Peyer's patch (tissue), 4 donors: ENCODE data around the gene ZNF516. TPM values are rescaled to one million over a fixed set of nuclear protein-coding genes. Genes with fewer than 3 reads are reported as not detected.

Experiments
- DNase-seq, 3 donors: peaks; one replicate each; pipeline ENCODE4 v3.0.0-alpha.2; 2017 to 2019
- H3K27ac ChIP-seq, 4 donors: fragments of 200-600 bp; sonication (generic); one replicate each; pipeline ENCODE4 v1.5.1; 2016 to 2019
- H3K27me3 ChIP-seq, 2 donors: fragments of 200-600 bp; sonication (generic); one replicate each; pipeline ENCODE4 v1.5.1; 2019
- H3K36me3 ChIP-seq, 3 donors: fragments of 200-600 bp; sonication (generic); one replicate each; pipeline ENCODE4 v1.5.1; 2016 to 2019
- H3K4me1 ChIP-seq, 4 donors: fragments of 200-600 bp; sonication (generic); one replicate each; pipeline ENCODE4 v1.5.1; 2016 to 2019
- H3K4me3 ChIP-seq, 4 donors: fragments of 200-600 bp; sonication (generic); 1 replicate in 3 of 4; 2 replicates in 1 of 4; pipeline ENCODE4 v1.5.1; 2016 to 2019; ENCODE audit warnings: mild to moderate bottlenecking in 1 of 4
- H3K9me3 ChIP-seq, 4 donors: fragments of 200-600 bp; sonication (generic); one replicate each; pipeline ENCODE4 v1.5.1; 2016 to 2019; ENCODE audit warnings: mild to moderate bottlenecking in 1 of 4
- POLR2A ChIP-seq, 2 donors: fragments of 450-650 bp; IDR thresholded peaks; one replicate each; pipeline ENCODE4 v1.5.1; 2017; ENCODE audit warnings: antibody characterized with exemption in 2 of 2, mild to moderate bottlenecking in 2 of 2, moderate library complexity in 2 of 2
- total RNA-seq, 4 donors: library from RNA; depleted of rRNA; stranded (reverse); fragments of >200 nt; gene quantifications; one replicate each; pipeline ENCODE4 v1.1.0, GENCODE V29; 2016
- TF ChIP-seq, protein P1 (sequence below), 6 experiments: fragments of 450-650 bp in 4 of 6; fragments of 200-600 bp in 2 of 6; sonication (generic) in 1 of 6; IDR thresholded peaks; one replicate each; pipeline ENCODE4 v1.5.1; 2017 to 2019; ENCODE audit warnings: antibody characterized with exemption in 6 of 6, mild to moderate bottlenecking in 3 of 6, moderate library complexity in 1 of 6

Gene ZNF516
- total RNA-seq, 4 donors from 2014 or later = 19.8 to 39.6 (median 25.7) TPM

DNA sequence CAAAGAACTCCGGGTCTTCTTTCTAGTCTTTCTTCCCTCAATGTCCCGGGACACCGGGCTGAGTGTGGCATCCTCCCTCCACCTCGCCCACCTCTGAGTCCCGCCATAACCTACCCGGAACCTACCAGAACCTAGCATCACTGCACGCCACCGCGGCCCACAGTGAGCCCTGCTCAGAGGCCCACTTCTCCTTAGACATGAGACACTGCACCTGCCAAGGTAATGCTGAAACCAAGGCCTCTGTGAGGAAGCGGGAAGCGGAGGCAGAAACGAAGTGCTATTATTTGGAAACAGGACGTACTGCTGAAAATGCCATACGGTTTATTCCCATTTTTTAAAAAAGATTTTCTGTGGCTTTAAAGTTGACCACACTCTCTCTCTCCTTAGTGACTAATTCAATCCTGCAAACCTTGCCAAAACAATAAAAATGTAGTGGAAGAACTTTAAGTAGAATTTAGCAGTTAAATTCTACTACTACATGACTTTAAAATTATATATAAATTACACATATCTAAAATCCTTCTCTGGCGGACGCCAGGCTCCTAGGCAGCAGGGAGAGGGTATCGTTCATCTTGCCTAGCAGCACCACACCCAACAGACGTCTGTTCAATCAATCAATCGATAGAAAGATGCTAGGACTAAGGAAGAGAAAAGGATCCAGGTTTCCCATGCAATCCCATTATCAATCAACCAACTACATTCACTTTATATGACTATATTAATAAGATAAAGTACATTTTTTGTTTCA, 82.0 kb downstream of the ZNF516 start:
- Histone ChIP-seq H3K27me3 (no peaks in the 10 kb centered on the region), H3K36me3 (no peaks in the 10 kb centered on the region), H3K4me3 (no peak overlapping the region), H3K9me3 (no peaks in the 10 kb centered on the region), H3K27ac (no peak overlapping the region), H3K4me1 (no peaks in the 10 kb centered on the region)
- TF ChIP-seq, protein P1, sequence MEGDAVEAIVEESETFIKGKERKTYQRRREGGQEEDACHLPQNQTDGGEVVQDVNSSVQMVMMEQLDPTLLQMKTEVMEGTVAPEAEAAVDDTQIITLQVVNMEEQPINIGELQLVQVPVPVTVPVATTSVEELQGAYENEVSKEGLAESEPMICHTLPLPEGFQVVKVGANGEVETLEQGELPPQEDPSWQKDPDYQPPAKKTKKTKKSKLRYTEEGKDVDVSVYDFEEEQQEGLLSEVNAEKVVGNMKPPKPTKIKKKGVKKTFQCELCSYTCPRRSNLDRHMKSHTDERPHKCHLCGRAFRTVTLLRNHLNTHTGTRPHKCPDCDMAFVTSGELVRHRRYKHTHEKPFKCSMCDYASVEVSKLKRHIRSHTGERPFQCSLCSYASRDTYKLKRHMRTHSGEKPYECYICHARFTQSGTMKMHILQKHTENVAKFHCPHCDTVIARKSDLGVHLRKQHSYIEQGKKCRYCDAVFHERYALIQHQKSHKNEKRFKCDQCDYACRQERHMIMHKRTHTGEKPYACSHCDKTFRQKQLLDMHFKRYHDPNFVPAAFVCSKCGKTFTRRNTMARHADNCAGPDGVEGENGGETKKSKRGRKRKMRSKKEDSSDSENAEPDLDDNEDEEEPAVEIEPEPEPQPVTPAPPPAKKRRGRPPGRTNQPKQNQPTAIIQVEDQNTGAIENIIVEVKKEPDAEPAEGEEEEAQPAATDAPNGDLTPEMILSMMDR (IDR thresholded peaks at IDR 0.05) = no peak
- no peak for TF ChIP-seq POLR2A (IDR thresholded peaks at IDR 0.05)
- DNase-seq = peak in 1 of 3 donors; percentile 46

DNA sequence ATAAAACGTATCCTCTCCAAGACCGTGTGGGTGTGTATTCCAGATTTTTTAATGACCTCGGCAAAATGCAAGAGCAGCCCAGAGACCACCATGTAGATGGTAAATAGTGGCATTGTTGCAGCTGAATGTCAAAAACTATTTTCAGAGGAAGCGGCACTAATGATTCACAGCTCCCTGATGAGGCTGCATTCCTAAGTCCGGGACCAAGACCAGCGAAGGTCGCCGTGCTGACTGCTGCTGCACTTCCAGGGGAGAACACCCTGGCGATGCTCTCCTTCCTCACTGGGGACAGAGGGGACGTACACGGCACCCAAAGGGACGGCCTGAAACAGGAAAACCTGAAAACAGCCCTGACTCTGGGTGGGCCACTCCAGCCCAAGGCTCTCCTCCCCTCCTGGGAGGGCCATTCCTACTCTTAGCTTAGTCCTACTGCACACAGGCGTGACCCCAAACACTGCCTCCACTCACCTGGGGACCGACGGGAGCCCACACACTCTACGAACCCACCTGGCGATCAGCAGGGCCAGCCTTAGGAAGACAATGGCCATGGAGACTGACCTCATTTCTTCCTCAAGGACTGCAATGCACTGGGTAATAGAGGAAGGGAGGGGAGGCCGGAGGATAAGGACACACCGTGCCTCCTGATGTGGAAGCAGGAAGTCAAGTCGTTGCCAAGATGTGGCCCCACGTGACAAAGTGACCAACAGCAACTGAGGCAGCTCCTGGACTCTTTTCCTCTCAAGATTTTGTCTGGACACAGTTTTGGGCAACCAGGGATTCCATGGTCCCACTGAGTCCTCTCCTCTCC, 82.8 kb downstream of the ZNF516 start:
- no peak for TF ChIP-seq POLR2A (IDR thresholded peaks at IDR 0.05)
- TF ChIP-seq, protein P1 (IDR thresholded peaks at IDR 0.05) = no peak
- Histone ChIP-seq H3K4me1 (no peaks in the 10 kb centered on the region), H3K9me3 (no peaks in the 10 kb centered on the region), H3K4me3 (no peak overlapping the region), H3K36me3 (no peaks in the 10 kb centered on the region), H3K27ac (no peak overlapping the region), H3K27me3 (no peaks in the 10 kb centered on the region)
- DNase-seq = peak in 1 of 3 donors; percentile 34

DNA sequence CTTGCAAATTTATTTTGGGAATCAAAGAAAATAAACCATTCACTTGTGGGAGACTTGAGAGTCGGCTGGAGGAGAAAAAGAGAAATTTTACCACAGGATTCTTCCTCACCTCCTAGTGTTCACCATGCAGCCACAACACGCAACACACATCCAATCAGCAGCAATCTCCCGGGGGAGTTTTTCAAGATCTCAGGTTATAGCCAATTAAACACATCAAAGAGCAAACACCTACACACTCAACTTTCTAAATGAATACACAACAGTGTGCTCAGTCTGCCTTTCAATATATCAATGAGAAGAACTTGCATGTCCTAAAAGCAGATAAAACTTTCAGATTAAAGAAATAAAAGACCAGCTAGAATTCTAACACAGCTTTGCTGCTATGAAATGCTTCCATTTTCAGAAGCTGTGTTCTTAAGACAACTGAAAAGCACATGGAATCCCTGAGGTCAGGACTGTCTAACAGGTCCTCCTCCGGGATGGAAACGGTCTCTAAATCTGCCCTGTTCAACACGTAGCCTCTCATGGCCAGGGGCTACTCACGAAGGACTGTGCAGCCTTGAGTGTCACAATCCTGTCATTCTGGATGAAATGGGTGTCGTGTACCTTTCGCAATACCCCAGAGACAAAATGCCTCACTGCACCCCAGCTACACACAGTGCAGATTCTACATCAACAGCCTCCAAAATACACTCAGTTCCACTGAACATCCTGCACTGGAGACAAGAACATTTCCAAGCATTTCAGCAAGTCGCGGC, 84.2 kb downstream of the ZNF516 start:
- H3K9me3 ChIP-seq = no peaks in the 10 kb centered on the region
- no peak for DNase-seq
- no peaks in the 10 kb centered on the region for H3K36me3 ChIP-seq
- H3K27ac ChIP-seq = no peak overlapping the region
- no peak overlapping the region for H3K4me3 ChIP-seq
- TF ChIP-seq POLR2A (IDR thresholded peaks at IDR 0.05) = no peak
- TF ChIP-seq, protein P1 (IDR thresholded peaks at IDR 0.05) = no peak
- H3K27me3 ChIP-seq = no peaks in the 10 kb centered on the region
- H3K4me1 ChIP-seq = no peaks in the 10 kb centered on the region

DNA sequence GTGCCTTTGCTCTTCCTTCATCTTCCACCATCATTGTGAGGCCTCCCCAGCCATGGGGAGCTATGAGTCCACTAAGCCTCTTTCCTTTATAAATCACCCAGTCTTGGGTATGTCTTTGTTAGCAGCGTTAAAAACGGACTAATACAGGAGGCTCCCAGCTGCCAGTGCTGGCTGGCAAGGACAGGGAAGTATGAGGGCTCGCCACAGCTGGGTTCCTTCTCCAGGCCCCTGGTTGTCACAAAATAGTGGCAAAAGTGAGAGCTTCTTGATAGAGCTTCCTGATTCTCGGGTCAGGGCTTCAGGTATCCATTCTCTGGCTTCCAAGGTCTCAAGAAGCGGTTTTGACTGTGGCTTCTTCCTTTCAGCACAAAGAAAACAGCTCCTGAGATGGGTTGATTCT, 85.0 kb downstream of the ZNF516 start:
- Histone ChIP-seq H3K36me3 (no peaks in the 10 kb centered on the region), H3K4me1 (no peaks in the 10 kb centered on the region), H3K9me3 (no peaks in the 10 kb centered on the region), H3K4me3 (no peak overlapping the region), H3K27me3 (no peaks in the 10 kb centered on the region), H3K27ac (no peak overlapping the region)
- TF ChIP-seq POLR2A (IDR thresholded peaks at IDR 0.05) = no peak
- TF ChIP-seq, protein P1 (IDR thresholded peaks at IDR 0.05) = no peak
- peak in 1 of 3 donors; percentile 32 for DNase-seq

GRCh38 chr18:76408480-76409067, 86.5 kb downstream of the ZNF516 start:
- no peak overlapping the region for H3K27ac ChIP-seq
- no peak for DNase-seq
- H3K4me1 ChIP-seq = no peaks in the 10 kb centered on the region
- H3K27me3 ChIP-seq = no peaks in the 10 kb centered on the region
- H3K9me3 ChIP-seq = no peaks in the 10 kb centered on the region
- H3K4me3 ChIP-seq = no peak overlapping the region
- no peak for TF ChIP-seq POLR2A (IDR thresholded peaks at IDR 0.05)
- TF ChIP-seq, protein P1 (IDR thresholded peaks at IDR 0.05) = no peak
- no peaks in the 10 kb centered on the region for H3K36me3 ChIP-seq
